Measurements from ENCODE around the gene RALGAPA2. TPM values are rescaled to one million over a fixed set of nuclear protein-coding genes. Genes with fewer than 3 reads are reported as not detected.
"Not testable (repeated sequence)": the region's sequence is repeated elsewhere in the genome, so short reads cannot be mapped to it uniquely, and the experiment has no call there.

The RALGAPA2 gene
- total and polyA plus RNA-seq, 2 experiments from 2014 or later: 1.3 to 2.6 TPM

- WGBS, 2 experiments (ENCODE audit: low coverage in 1 of 2, low lambda C conversion rate in 2 of 2, missing lambda C conversion rate in 2 of 2): 61 to 70% methylated on average over 6 of the region's 6 CpGs
- no peaks in the 10 kb centered on the region for H3K36me3 ChIP-seq (ENCODE audit: low read depth)
- H3K4me1 ChIP-seq (ENCODE audit: insufficient read depth): no peaks in the 10 kb centered on the region
- H3K4me3 ChIP-seq: no peak overlapping the region
- peaks cover 39% of the 10 kb centered on the region for H3K27me3 ChIP-seq (replicated peaks; ENCODE audit: insufficient read depth)
- no peaks in the 10 kb centered on the region for H3K9me2 ChIP-seq (ENCODE audit: insufficient read depth)
- no peaks in the 10 kb centered on the region; the same call in 1 of the 2 replicates for H3F3A ChIP-seq (ENCODE audit: insufficient read depth)
- no peaks in the 10 kb centered on the region for H4K20me1 ChIP-seq (ENCODE audit: insufficient read depth)
- H3K79me2 ChIP-seq (ENCODE audit: insufficient read depth): no peaks in the 10 kb centered on the region
- DNase-seq: no peak
- TF ChIP-seq EZH2phosphoT487 (IDR thresholded peaks at IDR 0.05; ENCODE audit: insufficient read depth, low read depth) (no peak), EZH2 (IDR thresholded peaks at IDR 0.05; ENCODE audit: insufficient read depth, poor library complexity, severe bottlenecking) (no peak)
- no peak overlapping the region for H3K27ac ChIP-seq
- no peaks in the 10 kb centered on the region for H3K9me3 ChIP-seq (ENCODE audit: low read depth)
- no peak overlapping the region for H3K9ac ChIP-seq
- H3K4me2 ChIP-seq (ENCODE audit: unreplicated experiment): no peak overlapping the region
- in situ Hi-C loops (cut with MboI): loop anchor here (10.0 kb wide), 1 partner anchor 195 kb away; no protein-coding TSS in a partner anchor
- no peak overlapping the region for H2AFZ ChIP-seq
These were observed 352.8 kb downstream of the RALGAPA2 start for GRCh38 chr20:20359628-20360027.

GRCh38 chr20:20358801-20359200 lies 353.6 kb downstream of the RALGAPA2 start:
- no peak overlapping the region for H3K4me3 ChIP-seq
- no peak for TF ChIP-seq EZH2 (IDR thresholded peaks at IDR 0.05; ENCODE audit: insufficient read depth, poor library complexity, severe bottlenecking)
- TF ChIP-seq EZH2phosphoT487 (IDR thresholded peaks at IDR 0.05; ENCODE audit: insufficient read depth, low read depth): no peak
- no peaks in the 10 kb centered on the region for H3K79me2 ChIP-seq (ENCODE audit: insufficient read depth)
- no peaks in the 10 kb centered on the region for H3K9me2 ChIP-seq (ENCODE audit: insufficient read depth)
- DNase-seq: no peak
- H3K4me2 ChIP-seq (ENCODE audit: unreplicated experiment): no peak overlapping the region
- peaks cover 31% of the 10 kb centered on the region for H3K27me3 ChIP-seq (replicated peaks; ENCODE audit: insufficient read depth)
- H4K20me1 ChIP-seq (ENCODE audit: insufficient read depth): no peaks in the 10 kb centered on the region
- H3K27ac ChIP-seq: no peak overlapping the region
- in situ Hi-C loops (cut with MboI): no loop called here
- H3K36me3 ChIP-seq (ENCODE audit: low read depth): no peaks in the 10 kb centered on the region
- H3K9ac ChIP-seq: no peak overlapping the region
- H3K9me3 ChIP-seq (ENCODE audit: low read depth): no peaks in the 10 kb centered on the region
- no peaks in the 10 kb centered on the region for H3K4me1 ChIP-seq (ENCODE audit: insufficient read depth)
- no peak overlapping the region for H2AFZ ChIP-seq
- no peaks in the 10 kb centered on the region; the same call in 1 of the 2 replicates for H3F3A ChIP-seq (ENCODE audit: insufficient read depth)

- H2AFZ ChIP-seq; H3K9me3 ChIP-seq (ENCODE audit: low read depth); H3K36me3 ChIP-seq (ENCODE audit: low read depth); H3K79me2 ChIP-seq (ENCODE audit: insufficient read depth); H3K9ac ChIP-seq; DNase-seq; H3K4me2 ChIP-seq (ENCODE audit: unreplicated experiment); H3K4me1 ChIP-seq (ENCODE audit: insufficient read depth); H3K27ac ChIP-seq; H3K9me2 ChIP-seq (ENCODE audit: insufficient read depth); H3K27me3 ChIP-seq (replicated peaks; ENCODE audit: insufficient read depth); H3K4me3 ChIP-seq; H3F3A ChIP-seq (ENCODE audit: insufficient read depth); in situ Hi-C loops (cut with MboI); H4K20me1 ChIP-seq (ENCODE audit: insufficient read depth): not testable (repeated sequence)
These were observed 356.9 kb downstream of the RALGAPA2 start for GRCh38 chr20:20355503-20355902.

- Histone ChIP-seq H3K79me2 (ENCODE audit: insufficient read depth) (no peaks in the 10 kb centered on the region), H2AFZ (no peak overlapping the region), H3K36me3 (ENCODE audit: low read depth) (no peaks in the 10 kb centered on the region), H4K20me1 (ENCODE audit: insufficient read depth) (no peaks in the 10 kb centered on the region), H3K27ac (no peak overlapping the region), H3K9ac (no peak overlapping the region), H3K4me1 (ENCODE audit: insufficient read depth) (no peaks in the 10 kb centered on the region), H3K4me2 (ENCODE audit: unreplicated experiment) (no peak overlapping the region), H3K4me3 (no peak overlapping the region), H3K27me3 (replicated peaks; ENCODE audit: insufficient read depth) (no peaks in the 10 kb centered on the region), H3K9me2 (ENCODE audit: insufficient read depth) (no peaks in the 10 kb centered on the region), H3K9me3 (ENCODE audit: low read depth) (no peaks in the 10 kb centered on the region), H3F3A (ENCODE audit: insufficient read depth) (no peaks in the 10 kb centered on the region; the same call in 1 of the 2 replicates)
- 45 to 52% methylated on average over 3 of the region's 3 CpGs for WGBS, 2 experiments (ENCODE audit: low coverage in 1 of 2, low lambda C conversion rate in 2 of 2, missing lambda C conversion rate in 2 of 2)
- no peak for TF ChIP-seq EZH2phosphoT487 (IDR thresholded peaks at IDR 0.05; ENCODE audit: insufficient read depth, low read depth)
- no peak for TF ChIP-seq EZH2 (IDR thresholded peaks at IDR 0.05; ENCODE audit: insufficient read depth, poor library complexity, severe bottlenecking)
- in situ Hi-C loops (cut with MboI): no loop called here
- no peak for DNase-seq
These were observed 358.9 kb downstream of the RALGAPA2 start for GRCh38 chr20:20353576-20353975.

GRCh38 chr20:20344476-20344875 lies 368.0 kb downstream of the RALGAPA2 start:
- H3K4me3 ChIP-seq: no peak overlapping the region
- in situ Hi-C loops (cut with MboI): no loop called here
- DNase-seq: no peak

More at GRCh38 chr20:20344476-20344875, 368.0 kb downstream of the RALGAPA2 start:
- no peaks in the 10 kb centered on the region for H3K27me3 ChIP-seq (replicated peaks; ENCODE audit: insufficient read depth)
- H4K20me1 ChIP-seq (ENCODE audit: insufficient read depth): no peaks in the 10 kb centered on the region
- H2AFZ ChIP-seq: no peak overlapping the region
- H3K9me2 ChIP-seq (ENCODE audit: insufficient read depth): no peaks in the 10 kb centered on the region
- H3K36me3 ChIP-seq (ENCODE audit: low read depth): no peaks in the 10 kb centered on the region
- TF ChIP-seq EZH2 (IDR thresholded peaks at IDR 0.05; ENCODE audit: insufficient read depth, poor library complexity, severe bottlenecking) (no peak), EZH2phosphoT487 (IDR thresholded peaks at IDR 0.05; ENCODE audit: insufficient read depth, low read depth) (no peak)
- no peak overlapping the region for H3K4me2 ChIP-seq (ENCODE audit: unreplicated experiment)
- no peak overlapping the region for H3K9ac ChIP-seq
- no peaks in the 10 kb centered on the region for H3K79me2 ChIP-seq (ENCODE audit: insufficient read depth)
- peaks cover 5% of the 10 kb centered on the region for H3K9me3 ChIP-seq (ENCODE audit: low read depth)
- 59 to 62% methylated on average over 4 of the region's 4 CpGs for WGBS, 2 experiments (ENCODE audit: low coverage in 1 of 2, low lambda C conversion rate in 2 of 2, missing lambda C conversion rate in 2 of 2)
- H3K4me1 ChIP-seq (ENCODE audit: insufficient read depth): no peaks in the 10 kb centered on the region
- H3F3A ChIP-seq (ENCODE audit: insufficient read depth): no peaks in the 10 kb centered on the region
- no peak overlapping the region for H3K27ac ChIP-seq

Measured in GM23248 (cell line).